HG03159 (cell line): Measurements from ENCODE around the gene KMT2D.

Experiments used
- ATAC-seq: cut with Tn5 transposase; IDR thresholded peaks from one replicate; pipeline ENCODE4 v1.9.1; 2021; ENCODE audit warnings: mild to moderate bottlenecking, moderate library complexity; ENCODE audit not compliant: unreplicated experiment

KMT2D gene

GRCh38 chr12:49038291-49038955 is 22.2 kb downstream of the KMT2D start:
- ATAC-seq = no peak

- ATAC-seq = no peak
Observed at GRCh38 chr12:49037947-49038237, 22.7 kb downstream of the KMT2D start.

- no peak for ATAC-seq
Observed at GRCh38 chr12:49037111-49037946, 23.3 kb downstream of the KMT2D start.

DNA sequence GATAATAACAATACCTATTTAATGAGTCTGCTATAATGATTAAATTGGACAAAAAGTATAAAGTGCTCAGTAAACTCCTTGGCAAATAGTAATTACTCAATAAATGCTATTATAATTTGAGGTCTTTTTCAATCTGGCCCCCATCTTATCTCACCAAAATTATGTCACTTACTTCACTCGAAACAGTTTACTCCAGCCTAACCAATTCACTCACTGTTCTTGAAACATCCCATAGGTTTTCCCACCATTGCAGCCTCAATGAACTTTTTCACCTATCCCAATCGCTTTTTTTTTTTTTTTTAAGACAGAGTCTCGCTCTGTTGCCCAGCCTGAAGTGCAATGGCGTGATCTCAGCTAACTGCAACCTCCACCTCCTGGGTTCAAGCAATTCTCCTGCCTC is 24.6 kb downstream of the KMT2D start:
- no peak for ATAC-seq

- ATAC-seq = no peak
Observed at GRCh38 chr12:49034286-49034622, 26.3 kb downstream of the KMT2D start.

- ATAC-seq = no peak
Observed at GRCh38 chr12:49033611-49034285, 26.8 kb downstream of the KMT2D start.

DNA sequence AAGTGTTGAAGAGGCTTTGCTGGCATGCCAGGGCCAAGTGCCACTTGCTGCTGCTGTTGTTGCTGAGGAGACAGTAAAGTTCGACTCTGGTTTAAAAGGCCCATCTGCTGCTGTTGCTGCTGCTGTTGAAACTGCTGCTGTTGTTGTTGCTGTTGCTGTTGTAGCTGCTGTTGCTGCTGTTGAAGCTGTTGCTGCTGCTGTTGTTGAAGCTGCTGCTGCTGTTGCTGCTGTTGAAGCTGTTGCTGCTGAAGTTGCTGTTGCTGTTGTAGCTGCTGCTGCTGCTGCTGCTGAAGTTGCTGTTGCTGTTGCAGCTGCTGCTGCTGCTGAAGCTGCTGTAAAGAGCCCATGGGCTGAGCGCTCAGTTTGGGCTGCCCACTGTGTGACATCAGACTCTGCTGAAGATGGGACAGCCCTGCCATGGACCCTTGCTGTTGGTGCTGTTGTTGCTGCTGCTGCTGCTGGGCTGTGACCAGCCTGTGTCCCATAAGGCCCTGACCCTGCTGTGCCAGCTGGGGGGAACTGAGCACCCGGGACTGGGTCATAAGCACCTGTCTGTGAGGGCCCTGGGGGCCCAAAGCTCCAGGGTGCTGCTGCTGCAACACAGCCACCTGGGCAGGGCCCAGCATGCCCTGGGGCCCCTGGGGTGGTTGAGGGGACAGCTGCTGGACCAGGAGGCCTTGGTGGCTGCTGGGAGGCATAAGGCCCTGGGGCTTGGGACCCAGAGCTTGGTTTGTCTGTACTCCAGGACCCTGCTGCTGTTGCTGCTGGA is 27.7 kb downstream of the KMT2D start:
- no peak for ATAC-seq

GRCh38 chr12:49032276-49032675 is 28.3 kb downstream of the KMT2D start:
- ATAC-seq = no peak

DNA sequence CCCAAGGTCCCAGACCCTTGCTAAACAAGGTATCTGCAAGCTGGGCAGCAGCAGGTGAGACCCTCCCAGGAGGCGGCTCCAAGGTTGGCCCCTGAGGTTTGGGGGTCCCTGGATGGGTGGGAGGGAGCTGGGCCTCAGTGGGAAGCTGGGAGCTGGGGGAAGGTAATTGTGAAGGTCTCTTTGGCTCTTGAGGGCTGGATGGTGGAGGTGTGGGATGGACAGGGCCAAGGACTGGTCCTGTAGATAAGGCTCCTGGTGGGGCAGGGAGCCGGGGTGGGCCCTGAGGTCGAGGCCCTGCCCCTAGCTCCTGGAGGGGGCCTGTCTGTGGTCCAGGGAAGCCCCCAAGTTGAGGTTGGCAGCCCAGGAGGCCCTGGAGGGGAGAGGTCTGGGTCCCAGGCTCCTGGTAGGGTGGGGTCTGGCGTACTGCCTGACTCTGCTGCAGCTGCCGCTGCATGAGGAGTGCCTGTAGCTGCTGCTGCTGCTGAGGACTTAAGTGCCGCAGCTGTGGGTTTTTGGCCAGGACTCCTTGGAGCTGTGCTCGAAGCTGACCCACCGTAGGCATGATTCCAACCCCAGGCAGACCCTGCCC is 28.9 kb downstream of the KMT2D start:
- no peak for ATAC-seq

DNA sequence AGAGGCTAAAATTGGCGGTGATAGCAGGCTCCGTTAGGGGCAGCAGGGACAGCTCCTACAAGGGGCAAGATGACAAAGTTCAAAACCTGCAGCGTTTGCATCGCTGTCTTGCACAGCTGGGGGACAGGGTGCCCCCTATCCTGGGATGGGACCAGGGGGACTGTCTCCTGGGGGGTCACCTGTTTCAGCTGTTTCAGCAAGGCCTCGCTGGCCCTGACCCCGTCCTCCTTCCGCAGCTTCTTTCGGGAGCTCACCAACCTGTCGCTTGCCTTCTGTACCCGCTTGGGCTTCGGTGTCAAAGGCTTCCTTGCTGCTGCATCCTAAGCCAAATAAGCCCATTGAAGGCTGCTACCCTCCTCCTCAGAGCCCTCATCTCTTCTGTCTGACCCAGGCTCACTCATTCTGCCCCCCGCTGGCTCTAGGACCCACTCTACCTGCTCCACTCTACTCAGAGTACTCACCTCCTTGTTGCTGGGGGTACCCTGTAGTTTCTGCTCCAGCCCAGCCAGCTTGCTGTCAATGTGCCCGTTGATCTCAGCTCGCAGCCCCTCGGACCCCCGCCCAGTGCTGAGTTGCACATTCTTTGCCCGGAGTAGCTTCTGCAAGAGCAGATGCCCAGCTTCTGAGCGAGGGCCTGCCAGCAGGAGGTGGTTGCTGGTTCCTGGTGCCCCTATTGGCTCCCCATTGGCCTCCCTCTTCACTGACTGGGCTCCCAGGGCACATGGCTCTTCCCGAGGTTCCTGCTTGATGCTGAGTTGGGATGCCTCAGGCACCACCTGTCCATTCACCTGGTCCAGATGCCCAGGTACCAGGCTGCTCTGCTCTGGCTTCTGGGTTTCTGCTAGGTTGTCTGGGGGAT is 29.7 kb downstream of the KMT2D start:
- ATAC-seq = no peak

- no peak for ATAC-seq
Observed at GRCh38 chr12:49030119-49030518, 30.5 kb downstream of the KMT2D start.

- no peak for ATAC-seq
Observed at GRCh38 chr12:49028666-49029275, 31.8 kb downstream of the KMT2D start.

- ATAC-seq = no peak
Observed at GRCh38 chr12:49027846-49028555, 32.6 kb downstream of the KMT2D start.

GRCh38 chr12:49026678-49027480 is 33.7 kb downstream of the KMT2D start:
- no peak for ATAC-seq

- ATAC-seq = no peak
Observed at GRCh38 chr12:49026101-49026500, 34.5 kb downstream of the KMT2D start.

- no peak for ATAC-seq
Observed at GRCh38 chr12:49025463-49025862, 35.1 kb downstream of the KMT2D start.

GRCh38 chr12:49024543-49024942 is 36.1 kb downstream of the KMT2D start:
- no peak for ATAC-seq

DNA sequence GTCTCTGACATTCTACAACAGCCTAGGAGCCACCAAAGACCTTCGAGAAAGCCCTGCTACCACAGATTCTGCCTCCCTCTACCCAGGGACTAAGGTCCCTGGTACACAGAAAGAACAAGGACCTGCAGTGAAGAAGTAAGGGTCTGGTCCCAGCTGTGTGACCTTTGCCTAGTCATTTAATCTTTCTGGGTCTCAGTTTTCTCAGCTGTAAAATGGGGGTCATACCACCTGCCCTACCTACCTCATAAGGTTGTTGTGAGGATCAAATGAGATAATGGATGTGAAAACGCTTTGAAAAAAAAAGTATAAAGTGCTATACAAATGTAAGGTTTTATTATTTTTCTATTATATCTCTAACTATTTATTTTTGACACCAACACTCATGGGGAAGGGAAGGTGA is 36.8 kb downstream of the KMT2D start:
- ATAC-seq = no peak
